Gastroesophageal sphincter (tissue), 2 donors: ENCODE results near the gene ZBTB46.

ENCODE experiments used
- EP300 ChIP-seq: sonication (generic); formaldehyde crosslinking; IDR thresholded peaks from one replicate; pipeline ENCODE4 v1.6.1; 2017; ENCODE audit warnings: antibody characterized with exemption, mild to moderate bottlenecking
- POLR2A ChIP-seq, 2 donors: fragments of 450-650 bp; IDR thresholded peaks; one replicate each; pipeline ENCODE4 v1.6.1; 2017; ENCODE audit warnings: antibody characterized with exemption in 2 of 2, mild to moderate bottlenecking in 2 of 2, moderate library complexity in 1 of 2

GRCh38 chr20:63768591-63769515 lies 62.2 kb downstream of the ZBTB46 start:
- no peak for TF ChIP-seq EP300
- TF ChIP-seq POLR2A (IDR thresholded peaks at IDR 0.05): no peak
